KOPT-K1 (cell line): ENCODE measurements around the gene PRPF19.
"Not testable (repeated sequence)": the region's sequence is repeated elsewhere in the genome, so short reads cannot be mapped to it uniquely, and the experiment has no call there.

Experiments
- H3K27ac ChIP-seq: fragments of 200-600 bp; sonication (generic); 2 replicates; pipeline ENCODE4 v1.5.1; 2016; ENCODE audit warnings: antibody characterized with exemption, mild to moderate bottlenecking, low read depth, low read length; ENCODE audit not compliant: poor library complexity, severe bottlenecking
- H3K36me3 ChIP-seq: fragments of 200-600 bp; sonication (generic); 2 replicates; pipeline ENCODE4 v1.5.1; 2017; ENCODE audit warnings: antibody characterized with exemption, mild to moderate bottlenecking, low read length, moderate library complexity; ENCODE audit not compliant: insufficient read depth
- H3K9me3 ChIP-seq: fragments of 200-600 bp; sonication (generic); 2 replicates; pipeline ENCODE4 v1.5.1; 2017; ENCODE audit warnings: antibody characterized with exemption, low read length, mild to moderate bottlenecking; ENCODE audit not compliant: insufficient read depth, poor library complexity, severe bottlenecking

PRPF19 gene

DNA sequence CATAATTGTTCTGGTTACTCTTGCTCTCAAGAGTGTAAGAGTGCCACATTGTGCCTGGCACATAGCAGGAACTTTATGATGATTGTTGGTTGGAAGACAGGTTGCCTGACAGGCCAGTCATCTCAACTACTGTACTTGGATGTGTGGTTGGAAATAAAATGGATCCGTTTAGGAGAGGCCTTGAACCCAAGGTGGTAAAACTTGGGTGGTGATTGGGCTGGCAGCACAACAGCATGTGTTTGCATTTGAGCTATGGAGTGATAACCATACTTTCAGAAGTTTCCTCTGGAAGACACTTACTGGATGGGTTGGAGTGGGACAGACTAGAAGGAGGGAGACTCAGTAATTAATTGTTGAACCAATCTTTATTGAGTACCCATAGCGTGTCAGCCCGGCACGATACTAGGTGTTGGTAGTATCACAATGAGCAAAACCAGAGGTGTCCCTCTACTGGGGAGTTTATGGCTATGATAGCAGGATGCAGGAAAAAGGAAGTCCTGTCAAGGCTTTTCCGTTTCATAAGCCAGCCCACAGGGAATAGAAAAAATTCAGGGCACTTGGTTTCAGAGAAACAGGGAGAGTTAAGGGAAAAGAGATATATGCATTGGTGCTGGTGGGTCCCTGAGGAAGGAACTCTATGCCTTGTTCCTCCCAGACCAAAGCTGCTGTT, 4.5 kb upstream of the PRPF19 start:
- no peak overlapping the region for H3K27ac ChIP-seq

DNA sequence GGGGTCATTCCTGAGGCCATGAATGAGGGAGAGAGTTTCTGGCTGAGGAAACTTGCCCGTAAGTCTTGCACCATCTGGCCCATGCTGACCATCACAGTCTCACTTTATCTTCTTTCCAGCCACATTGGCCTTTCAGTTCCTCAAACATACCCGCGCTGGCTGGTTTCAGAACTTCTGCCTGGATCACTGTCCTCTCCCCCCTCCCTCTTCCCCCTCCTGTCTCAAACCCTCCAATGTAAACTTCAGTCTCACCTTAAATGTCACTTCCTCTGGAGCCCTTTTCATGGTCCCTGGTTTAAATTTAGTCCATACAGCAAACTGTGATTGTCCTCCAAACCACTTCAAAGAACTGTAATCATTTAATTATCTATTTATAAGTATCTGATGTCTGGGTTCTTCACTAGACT, 3.9 kb upstream of the PRPF19 start:
- Histone ChIP-seq H3K9me3 (no peaks in the 10 kb centered on the region), H3K36me3 (no peaks in the 10 kb centered on the region; the same call in 1 of the 2 replicates), H3K27ac (no peak overlapping the region)

More for the DNA sequence above, 4.5 kb upstream of the PRPF19 start:
- Histone ChIP-seq H3K9me3 (no peaks in the 10 kb centered on the region), H3K36me3 (no peaks in the 10 kb centered on the region)

DNA sequence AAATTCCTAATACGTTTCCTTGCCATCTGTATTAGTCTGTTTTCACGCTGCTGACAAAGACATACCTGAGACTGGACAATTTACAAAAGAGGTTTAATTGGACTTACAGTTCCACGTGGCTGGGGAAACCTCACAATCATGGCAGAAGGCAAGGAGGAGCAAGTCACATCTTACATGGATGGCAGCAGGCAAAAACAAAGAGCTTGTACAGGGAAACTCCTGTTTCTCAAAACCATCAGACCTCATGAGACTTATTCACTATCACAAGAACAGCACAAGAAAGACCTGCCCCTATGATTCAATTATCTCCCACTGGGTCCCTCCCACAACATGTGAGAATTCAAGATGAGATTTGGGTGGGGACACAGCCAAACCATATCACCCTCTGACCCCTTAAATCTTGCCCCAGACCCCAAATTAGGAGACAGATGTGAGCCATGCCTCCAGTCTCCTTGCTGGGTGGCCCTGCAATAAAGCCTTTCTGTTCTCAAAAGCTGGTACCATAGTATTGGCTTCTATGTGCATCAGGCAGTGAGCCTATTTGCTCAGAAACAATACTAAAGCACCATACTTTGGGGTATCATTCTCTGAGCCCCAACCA, 3.4 kb upstream of the PRPF19 start:
- not testable (repeated sequence) for H3K9me3 ChIP-seq, H3K36me3 ChIP-seq, H3K27ac ChIP-seq

DNA sequence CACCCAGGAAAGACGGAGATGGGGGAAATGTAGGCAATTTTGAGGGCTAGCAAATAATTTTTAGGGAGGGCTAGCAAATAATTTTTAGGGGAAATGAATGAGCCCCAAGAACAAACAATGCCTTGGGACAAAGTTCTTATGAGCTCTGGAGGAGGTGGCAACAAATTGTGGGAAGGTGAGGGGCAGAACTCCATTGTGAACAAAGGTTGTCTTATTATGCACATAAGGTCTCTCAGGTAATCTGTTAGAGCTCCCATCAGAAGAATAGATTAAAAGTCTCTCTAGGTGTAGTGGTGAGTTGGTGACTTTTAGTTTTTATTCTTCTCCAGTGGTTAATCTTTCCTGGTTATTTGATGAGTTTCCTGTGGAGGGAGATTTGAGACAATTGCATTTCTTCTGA, 2.4 kb upstream of the PRPF19 start:
- Histone ChIP-seq H3K9me3 (no peaks in the 10 kb centered on the region), H3K27ac (no peak overlapping the region), H3K36me3 (peaks cover 10% of the 10 kb centered on the region)

DNA sequence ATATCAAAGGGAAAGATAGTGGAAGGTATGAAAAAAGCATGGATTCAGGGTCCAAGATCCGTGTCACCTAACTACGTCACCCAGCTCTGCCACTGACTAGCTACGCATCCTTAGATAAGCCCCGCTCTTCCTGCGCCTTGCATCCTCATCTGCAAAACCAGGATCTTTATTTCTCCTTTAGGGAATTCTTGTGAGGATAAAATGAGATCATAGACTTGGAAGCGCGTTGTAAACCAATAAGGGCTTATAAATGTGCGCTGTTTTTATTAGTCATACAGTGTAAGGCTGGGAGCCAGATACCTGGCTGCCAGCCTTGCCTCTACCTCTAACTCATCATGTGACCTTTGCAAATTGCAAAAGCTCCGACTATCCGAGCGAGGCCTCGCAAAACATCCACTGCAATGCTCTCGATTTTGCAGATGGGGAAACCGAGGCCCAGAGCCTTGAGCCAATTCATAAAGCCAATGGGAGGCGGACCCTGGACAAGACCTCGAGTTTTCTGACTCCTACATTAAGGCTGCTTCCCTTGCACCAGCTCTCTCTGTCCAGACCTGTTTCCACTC, 753 bp downstream of the PRPF19 start:
- Histone ChIP-seq H3K36me3 (peaks cover 41% of the 10 kb centered on the region), H3K9me3 (no peaks in the 10 kb centered on the region), H3K27ac (peak overlapping the region; percentile 85)

DNA sequence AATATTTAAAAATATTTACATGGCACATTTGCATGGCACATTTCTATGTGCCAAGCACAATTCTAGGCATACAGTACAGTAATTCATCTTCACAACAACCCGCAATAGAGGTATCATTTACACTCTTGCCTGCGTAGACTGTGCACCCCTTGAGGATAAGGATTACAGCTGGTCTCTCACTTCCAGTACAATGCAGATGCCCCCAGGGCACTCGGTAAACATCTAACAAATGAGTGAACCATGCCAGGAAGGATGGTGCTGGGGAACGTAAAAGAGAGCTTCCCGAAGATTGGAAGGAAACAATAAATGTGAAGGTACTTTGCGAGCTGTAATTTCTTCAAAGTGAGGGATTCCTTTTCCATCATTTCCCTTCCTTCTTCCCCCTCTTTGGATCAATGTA, 1.3 kb downstream of the PRPF19 start:
- Histone ChIP-seq H3K36me3 (peaks cover 47% of the 10 kb centered on the region), H3K9me3 (no peaks in the 10 kb centered on the region), H3K27ac (peak overlapping the region; percentile 85)

DNA sequence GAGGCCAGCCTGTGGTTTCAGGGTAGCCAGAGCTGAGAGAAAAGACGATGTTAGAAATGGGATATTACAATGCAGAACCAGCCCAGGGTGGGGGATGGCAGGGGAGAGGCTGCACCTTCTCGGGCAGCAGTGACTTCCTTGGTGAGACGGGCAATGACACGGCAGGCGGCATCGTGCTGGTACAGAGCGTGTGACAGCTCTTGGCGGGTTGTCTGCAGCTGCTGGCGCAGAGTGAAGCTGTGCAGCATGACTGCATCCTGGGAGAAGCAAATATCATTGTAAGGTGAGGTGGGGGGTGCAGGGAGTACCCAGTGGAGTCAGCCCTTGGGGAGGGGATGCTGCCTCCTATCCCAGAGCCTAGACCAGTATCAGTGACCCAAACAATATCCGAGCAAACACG, 3.8 kb downstream of the PRPF19 start:
- peaks cover 71% of the 10 kb centered on the region for H3K36me3 ChIP-seq
- no peak overlapping the region for H3K27ac ChIP-seq
- no peaks in the 10 kb centered on the region for H3K9me3 ChIP-seq

DNA sequence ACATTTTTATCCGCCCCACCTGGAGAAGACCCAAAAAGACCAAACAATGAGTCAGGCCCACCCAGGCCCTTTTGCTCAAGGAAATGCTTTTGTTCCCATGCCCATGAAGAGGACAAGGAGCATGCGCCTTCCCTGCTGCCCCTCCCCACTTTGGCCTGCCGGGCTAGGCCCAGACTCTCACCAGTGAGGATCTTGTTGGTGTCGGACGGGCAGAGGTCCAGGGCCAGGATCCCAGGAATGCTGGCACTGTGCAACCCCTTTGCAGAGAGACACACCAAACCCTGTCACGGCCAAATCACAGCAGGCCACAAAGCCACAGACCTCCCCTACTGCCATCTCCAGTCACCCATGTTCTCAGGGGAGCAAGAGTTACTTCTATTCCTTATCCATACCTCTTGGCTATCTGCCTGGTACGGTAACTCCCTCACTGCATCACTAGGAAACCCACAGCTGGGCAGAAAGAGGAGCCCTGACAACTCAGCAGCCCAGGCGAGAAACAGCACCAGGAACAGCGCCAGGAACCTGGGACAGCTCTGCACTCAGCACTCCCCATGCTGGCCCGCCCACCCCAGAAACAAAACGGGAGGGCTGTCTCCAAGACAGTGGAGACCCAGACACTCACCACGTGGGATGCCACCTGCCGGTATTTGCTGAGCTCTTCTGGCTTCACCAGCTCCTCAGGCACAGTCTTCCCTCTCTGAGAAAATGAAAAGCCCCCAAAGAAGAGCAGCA, 5.5 kb downstream of the PRPF19 start:
- Histone ChIP-seq H3K9me3 (no peaks in the 10 kb centered on the region), H3K27ac (no peak overlapping the region), H3K36me3 (peaks cover 89% of the 10 kb centered on the region)

DNA sequence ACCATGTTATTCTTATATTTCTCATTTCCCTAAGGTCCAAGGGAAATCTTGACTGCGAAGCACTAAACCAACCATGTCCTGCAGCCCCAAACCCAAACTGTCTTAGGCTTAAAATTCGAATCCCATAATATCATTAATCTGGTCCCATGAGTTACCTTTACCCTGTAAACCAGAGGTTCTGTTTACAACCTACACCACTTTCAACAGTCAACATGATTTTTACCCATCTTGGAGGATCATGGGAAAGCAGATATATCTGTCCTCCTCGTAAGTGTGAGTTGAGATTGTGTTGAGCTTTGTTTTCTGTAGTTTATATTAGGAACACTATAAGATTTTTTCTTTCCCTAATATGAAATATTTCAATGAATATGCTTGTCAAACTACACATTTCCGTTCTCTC, 6.4 kb downstream of the PRPF19 start:
- Histone ChIP-seq H3K9me3 (no peaks in the 10 kb centered on the region), H3K36me3 (peaks cover 97% of the 10 kb centered on the region), H3K27ac (no peak overlapping the region)

DNA sequence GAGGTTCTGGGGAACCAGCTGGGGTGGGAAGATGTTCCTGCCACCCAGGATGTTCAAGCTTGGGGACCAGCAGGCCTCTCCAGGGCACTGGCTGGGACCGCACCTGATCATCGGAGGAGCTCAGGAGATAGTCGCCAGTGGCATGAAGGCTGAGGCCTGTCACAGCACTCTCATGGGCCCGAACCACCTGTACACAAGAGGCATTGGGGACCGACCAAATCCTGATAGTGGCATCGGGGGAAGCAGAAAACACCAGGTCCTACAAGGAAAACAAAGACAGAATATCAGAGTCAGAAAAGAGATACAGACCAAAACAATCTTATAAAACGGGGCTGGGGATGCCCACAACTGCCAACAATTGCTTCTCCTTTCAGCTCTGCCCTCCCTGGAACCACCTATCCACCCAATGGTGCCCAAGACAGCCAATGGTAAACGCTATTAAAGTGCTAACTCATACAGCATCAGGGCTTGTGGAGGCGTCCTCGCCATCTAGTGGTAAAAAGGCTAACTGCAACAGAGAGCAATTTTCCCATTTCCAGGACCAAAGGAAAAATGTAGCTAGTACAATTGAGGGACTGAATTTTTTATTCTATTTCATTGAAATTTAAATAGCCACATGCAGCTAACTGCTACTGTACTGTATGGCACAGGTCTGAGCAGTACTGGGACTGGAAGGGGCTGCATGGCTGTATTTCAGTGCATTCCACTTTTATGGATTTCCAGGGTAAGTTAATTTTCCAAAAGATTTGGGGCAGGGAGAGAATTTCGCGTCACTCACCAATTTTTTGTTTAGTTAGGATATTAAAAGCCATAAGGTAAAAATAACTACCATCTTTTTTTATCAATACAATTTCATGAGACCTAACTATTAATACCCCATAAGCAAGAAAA, 7.1 kb downstream of the PRPF19 start:
- H3K27ac ChIP-seq = no peak overlapping the region
- H3K9me3 ChIP-seq = no peaks in the 10 kb centered on the region
- peaks cover 99% of the 10 kb centered on the region for H3K36me3 ChIP-seq

DNA sequence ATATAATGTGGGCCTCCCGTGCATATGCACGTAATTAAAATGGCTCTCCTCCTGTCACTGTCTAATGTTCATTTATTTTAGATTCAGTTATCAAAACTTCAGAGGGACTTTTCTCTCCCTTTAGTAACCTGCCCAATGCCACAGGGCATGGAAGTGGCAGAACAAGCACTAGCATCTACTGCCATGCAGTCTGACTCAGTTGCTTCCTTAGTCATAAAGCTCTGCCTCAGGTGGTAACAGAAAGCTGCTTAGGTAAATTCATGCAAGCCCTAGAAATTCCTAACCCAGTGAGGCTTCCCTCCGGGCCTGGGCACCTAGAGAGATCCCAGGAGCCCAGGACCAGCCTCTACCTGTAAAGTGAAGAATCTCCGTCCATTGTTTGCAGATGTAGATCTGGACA, 8.9 kb downstream of the PRPF19 start:
- H3K36me3 ChIP-seq = peaks cover 99% of the 10 kb centered on the region
- no peaks in the 10 kb centered on the region for H3K9me3 ChIP-seq
- no peak overlapping the region for H3K27ac ChIP-seq

DNA sequence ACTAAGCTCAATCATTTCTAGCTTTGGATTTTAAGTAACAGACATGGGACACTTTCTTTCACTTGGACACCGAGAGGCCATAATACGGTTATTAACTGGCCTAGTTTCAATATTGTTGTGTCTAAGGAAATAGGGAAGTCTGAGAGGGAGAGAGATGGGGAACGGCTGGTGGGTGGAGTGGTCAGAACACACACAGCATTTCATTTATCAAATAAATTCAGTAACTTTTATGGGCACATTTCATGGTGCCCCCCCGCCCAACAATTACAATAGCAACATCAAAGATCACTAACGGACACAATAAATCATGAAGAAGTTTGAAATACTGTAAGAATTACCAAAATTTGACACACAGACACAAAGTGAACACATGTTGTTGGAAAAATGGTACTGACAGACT, 10.7 kb downstream of the PRPF19 start:
- Histone ChIP-seq H3K27ac (no peak overlapping the region), H3K9me3 (no peaks in the 10 kb centered on the region), H3K36me3 (peaks cover 99% of the 10 kb centered on the region)

DNA sequence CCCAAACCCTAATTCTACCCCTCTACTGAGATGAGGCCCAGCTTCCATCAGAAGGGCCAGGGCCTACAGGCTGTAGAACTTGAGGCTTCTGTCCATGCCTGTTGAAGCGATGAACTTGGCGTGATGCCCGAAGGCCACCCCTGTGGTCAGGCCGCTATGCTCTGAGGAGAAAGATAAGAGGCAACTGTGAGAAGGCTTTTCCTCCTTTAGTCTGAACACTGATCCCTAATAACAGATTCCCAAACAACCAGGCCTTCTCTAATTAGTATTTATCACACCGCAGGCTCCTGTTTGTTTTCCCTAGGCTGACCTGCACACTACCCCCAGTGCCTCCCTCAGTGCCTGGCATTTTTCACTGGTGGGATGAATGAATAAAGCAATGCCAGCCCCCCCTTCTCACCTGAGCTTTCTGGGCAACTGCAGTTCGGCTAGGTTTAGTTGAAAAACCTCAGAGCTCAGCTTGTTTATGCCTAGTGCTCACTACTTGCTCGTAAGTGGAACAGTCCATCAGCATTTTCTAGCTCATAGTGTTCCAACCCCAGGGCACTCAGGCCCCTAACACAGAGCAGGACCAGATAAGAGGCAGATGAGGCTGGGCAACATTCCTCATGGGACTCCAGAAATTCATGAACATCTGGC, 15.2 kb downstream of the PRPF19 start:
- H3K27ac ChIP-seq = no peak overlapping the region
- H3K9me3 ChIP-seq = no peaks in the 10 kb centered on the region
- peaks cover 79% of the 10 kb centered on the region for H3K36me3 ChIP-seq

DNA sequence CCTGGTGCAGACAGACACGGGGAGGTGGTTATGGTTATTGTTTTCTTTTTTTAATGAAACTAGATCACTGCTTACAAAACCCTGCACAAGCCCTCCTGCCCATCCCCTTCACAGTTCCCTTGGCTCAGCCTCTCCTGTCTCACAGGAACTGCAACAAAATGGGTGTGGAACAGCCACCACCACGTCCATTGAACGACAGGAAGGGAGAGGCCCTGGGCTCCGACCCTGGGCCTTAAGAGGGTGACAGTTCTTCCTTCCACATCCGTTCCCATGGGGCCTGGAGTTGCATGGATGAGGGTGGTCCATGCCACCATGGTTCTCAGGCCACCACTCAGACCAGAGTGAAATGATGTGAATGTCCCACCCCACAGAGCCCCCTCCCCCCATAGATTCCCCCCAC, 15.7 kb downstream of the PRPF19 start:
- Histone ChIP-seq H3K9me3 (no peaks in the 10 kb centered on the region), H3K36me3 (peaks cover 74% of the 10 kb centered on the region)

More for the DNA sequence above, 15.7 kb downstream of the PRPF19 start:
- H3K27ac ChIP-seq = no peak overlapping the region
